Measurements from ENCODE around the gene SH3PXD2A. TPM values are rescaled to one million over a fixed set of nuclear protein-coding genes. Genes with fewer than 3 reads are reported as not detected.

SH3PXD2A gene
- total RNA-seq, 1 experiment from 2014 or later, result 4.5 TPM

- Histone ChIP-seq H3K18ac (ENCODE audit: insufficient read length, low read depth, low read length) (no peak overlapping the region), H4K8ac (replicated peaks; ENCODE audit: insufficient read length, low read depth, low read length) (no peak overlapping the region), H2AFZ (ENCODE audit: low read length) (no peak overlapping the region), H2BK5ac (ENCODE audit: insufficient read length, low read length) (no peak overlapping the region), H3K79me1 (ENCODE audit: insufficient read depth, low read depth, low read length, poor library complexity, severe bottlenecking) (no peaks in the 10 kb centered on the region), H3K4ac (ENCODE audit: low read depth, low read length) (no peak overlapping the region), H2BK20ac (ENCODE audit: low read depth, low read length, poor library complexity, severe bottlenecking) (no peak overlapping the region), H3K23me2 (ENCODE audit: insufficient read length, low read depth, low read length, poor library complexity, severe bottlenecking) (no peaks in the 10 kb centered on the region), H2AK5ac (ENCODE audit: insufficient read length, low read length) (no peak overlapping the region), H3K56ac (ENCODE audit: insufficient read length, low read depth, low read length) (no peak overlapping the region), H4K20me1 (ENCODE audit: control insufficient read depth, insufficient read depth, insufficient read length) (no peaks in the 10 kb centered on the region), H3K9ac (ENCODE audit: extremely low read depth, insufficient read length, low read length) (no peak overlapping the region), H2BK15ac (ENCODE audit: low read depth, low read length) (no peak overlapping the region), H3K4me2 (ENCODE audit: insufficient read depth, insufficient read length, low read length) (no peak overlapping the region), H3K9me3 (ENCODE audit: control insufficient read depth, low read depth, low read length) (no peaks in the 10 kb centered on the region), H3T11ph (ENCODE audit: low read length) (no peak overlapping the region), H3K4me1 (ENCODE audit: insufficient read depth, low read length) (no peaks in the 10 kb centered on the region), H3K27me3 (ENCODE audit: insufficient read depth, low read length) (no peaks in the 10 kb centered on the region), H4K5ac (ENCODE audit: insufficient read length, low read depth, low read length) (no peak overlapping the region), H2BK120ac (ENCODE audit: low read depth, low read length, poor library complexity, severe bottlenecking) (no peak overlapping the region), H3K23ac (ENCODE audit: insufficient read length, low read depth, low read length) (no peak overlapping the region), H3K14ac (ENCODE audit: insufficient read depth, low read length) (no peak overlapping the region), H3K27ac (ENCODE audit: insufficient read length, low read depth, low read length) (no peak overlapping the region), H4K91ac (ENCODE audit: insufficient read length, low read depth, low read length) (no peak overlapping the region), H2BK12ac (ENCODE audit: insufficient read length, low read depth, low read length) (no peak overlapping the region), H3K79me2 (ENCODE audit: insufficient read depth, low read length) (no peaks in the 10 kb centered on the region)
- no peaks in the 10 kb centered on the region for H3K9me3 Mint-ChIP-seq
- H3K36me3 Mint-ChIP-seq (ENCODE audit: insufficient read depth in 1 of 3, low read depth in 3 of 3), result no peaks in the 10 kb centered on the region
- TF ChIP-seq CTCF (conservative IDR thresholded peaks at IDR 0.05), result no peak
- H3K4me1 Mint-ChIP-seq, result peaks cover 32 to 42% of the 10 kb centered on the region in 2 experiments
- H3K27me3 Mint-ChIP-seq (ENCODE audit: low read depth), result no peaks in the 10 kb centered on the region
- no peak for DNase-seq
- no CpG with 5 or more reads among the region's 5 CpGs for WGBS (ENCODE audit: extremely low coverage, insufficient read length, low lambda C conversion rate)
- H3K27ac Mint-ChIP-seq, result peak overlapping the region in 2 of 3 experiments; percentile 37 to 41; a peak in 2 of 7 replicates
- no peak overlapping the region for H3K4me3 Mint-ChIP-seq
These were observed 33.2 kb downstream of the SH3PXD2A start for GRCh38 chr10:103822107-103822716.

All from H9 (cell line).